Panc1 (cell line): ENCODE measurements around the gene SLC18B1. TPM values are rescaled to one million over a fixed set of nuclear protein-coding genes. Genes with fewer than 3 reads are reported as not detected.
A peak's percentile ranks its signal among the peaks of the same experiment; 100 is the strongest.

Experiments used
- ATAC-seq: fragments of 200-7000 bp; cut with Tn5 transposase; 2 replicates; pipeline ENCODE4 v1.9.1; 2020; ENCODE audit warnings: mild to moderate bottlenecking, moderate library complexity
- BruUV-seq: library from RNA; stranded (reverse); fragments of 400-500 nt; replicated peaks from 2 replicates; lab custom pipeline; 2021; lab: Mats Ljungman, UMichigan
- CTCF ChIA-PET: fragments of 300-600 bp; sonication (Branson Sonifier 250); formaldehyde crosslinking; loops from one replicate; lab custom pipeline; 2022; ENCODE audit warnings: antibody characterized with exemption; lab: Charles Lee
- POLR2A ChIA-PET: fragments of 300-600 bp; sonication (Branson Sonifier 250); formaldehyde crosslinking; loops from one replicate; lab custom pipeline; 2022; ENCODE audit warnings: antibody characterized with exemption; lab: Charles Lee
- DNase-seq: peaks from one replicate; pipeline ENCODE4 v3.0.0-alpha.2; 2010; ENCODE audit warnings: low read depth, low spot score
- H3K27ac ChIP-seq: 2 replicates; pipeline ENCODE4 v1.5.1; 2011; ENCODE audit warnings: mild to moderate bottlenecking, low read length, inconsistent platforms
- H3K27me3 ChIP-seq: fragments of 200-500 bp; sonication (Bioruptor generic); 2 replicates; pipeline ENCODE4 v1.6.0; 2014; ENCODE audit warnings: low read length, inconsistent platforms; ENCODE audit not compliant: control insufficient read depth, insufficient read depth
- H3K36me3 ChIP-seq: fragments of 200-500 bp; sonication (Bioruptor generic); 2 replicates; pipeline ENCODE4 v1.5.1; 2014; ENCODE audit warnings: inconsistent platforms, mild to moderate bottlenecking, low read length, moderate library complexity; ENCODE audit not compliant: control insufficient read depth, insufficient read depth
- H3K4me1 ChIP-seq: 2 replicates; pipeline ENCODE4 v1.5.1; 2011; ENCODE audit warnings: inconsistent platforms, mild to moderate bottlenecking, low read length, moderate library complexity; ENCODE audit not compliant: control insufficient read depth, insufficient read depth
- H3K4me3 ChIP-seq, 2 experiments: 2 replicates each; pipeline ENCODE4 v1.5.1; 2011 to 2012; ENCODE audit warnings: low read depth in 2 of 2, low read length in 2 of 2, mild to moderate bottlenecking in 2 of 2, inconsistent platforms in 1 of 2, moderate library complexity in 1 of 2
- H3K9me3 ChIP-seq: fragments of 200-500 bp; sonication (Bioruptor generic); 2 replicates; pipeline ENCODE4 v1.5.1; 2014; ENCODE audit warnings: low read depth, mild to moderate bottlenecking, inconsistent platforms, low read length, moderate library complexity; ENCODE audit not compliant: control insufficient read depth, insufficient read depth
- CTCF ChIP-seq: fragments of 450-650 bp; IDR thresholded peaks from 2 replicates; pipeline ENCODE4 v1.5.1; 2017; ENCODE audit warnings: mild to moderate bottlenecking
- POLR2AphosphoS5 ChIP-seq: IDR thresholded peaks from 2 replicates; pipeline ENCODE4 v1.6.1; 2012; ENCODE audit warnings: mild to moderate bottlenecking, low read depth, low read length, moderate library complexity
- REST ChIP-seq, 2 experiments: IDR thresholded peaks; 2 replicates each; pipeline ENCODE4 v1.6.1; 2011 to 2012; ENCODE audit warnings: low read depth in 2 of 2, control low read depth in 1 of 2, low read length in 1 of 2, mild to moderate bottlenecking in 1 of 2, moderate library complexity in 1 of 2; ENCODE audit not compliant: insufficient read depth in 1 of 2
- SIN3A ChIP-seq: IDR thresholded peaks from 2 replicates; pipeline ENCODE4 v1.6.1; 2012; ENCODE audit warnings: low read depth, mild to moderate bottlenecking, low read length, moderate library complexity, borderline replicate concordance; ENCODE audit not compliant: insufficient read depth
- TCF7L2 ChIP-seq: IDR thresholded peaks from 2 replicates; pipeline ENCODE4 v1.6.1; 2011; ENCODE audit warnings: mild to moderate bottlenecking, low read depth, low read length, inconsistent platforms
- in situ Hi-C: cut with HindIII; loops from 2 replicates; pipeline ENCODE4 v1.10.0; 2016; ENCODE audit warnings: low sequenced_read_pairs, low pct_unique_long_range_greater_than_20kb
- intact Hi-C: fragments of 100-400 bp; cut with micrococcal nuclease; formaldehyde crosslinking; loops from one replicate; pipeline ENCODE4 v1.10.0; 2022; ENCODE audit not compliant: unreplicated experiment
- total RNA-seq: library from RNA; stranded (reverse); gene quantifications from one replicate; pipeline ENCODE4 v1.2.1, GENCODE V29; 2021; ENCODE audit not compliant: unreplicated experiment

Gene SLC18B1
- total RNA-seq, 1 experiment from 2014 or later: 0.67 TPM

DNA sequence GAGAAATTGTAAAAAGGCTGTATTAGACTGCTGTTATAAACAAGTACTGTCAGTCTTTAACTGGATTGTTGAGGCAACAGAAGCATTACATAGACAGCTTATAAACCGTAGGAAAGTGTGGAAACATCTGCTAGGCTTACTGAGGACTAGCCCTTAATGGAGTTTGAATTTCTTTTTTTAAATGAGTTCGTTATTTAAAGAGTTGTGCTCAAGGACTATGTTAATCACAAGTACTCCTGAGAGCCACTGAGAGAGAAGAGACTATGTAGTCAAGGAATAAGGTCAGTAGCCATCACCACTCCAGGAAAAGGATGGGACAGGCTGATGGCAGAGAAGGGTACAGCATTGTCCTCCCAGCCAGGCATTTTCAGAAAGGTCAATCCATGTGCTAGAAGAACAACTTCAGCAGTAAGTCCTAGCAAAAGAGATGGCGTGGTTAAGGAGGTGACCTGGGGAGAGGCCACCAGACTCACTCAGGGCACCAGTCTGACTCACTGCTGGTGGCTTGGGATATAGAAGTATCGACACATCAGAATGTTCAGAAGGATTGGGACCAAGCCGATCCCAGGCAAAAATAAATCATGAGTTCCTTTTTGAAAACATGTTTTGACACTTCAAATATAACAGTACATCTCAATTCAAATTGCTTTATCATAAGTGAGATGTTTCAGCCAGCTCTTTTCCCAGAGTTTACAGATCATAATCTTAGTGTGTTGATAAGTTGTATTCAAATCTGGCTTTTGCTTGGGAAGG, 22.4 kb upstream of the SLC18B1 start:
- H3K27me3 ChIP-seq: no peaks in the 10 kb centered on the region
- ChIA-PET POLR2A (no interaction called here), CTCF (interaction anchor here (0.5 to 0.7 kb wide), 3 partner anchors 11 to 1117 kb away, joined by 4 to 6 read pairs (median 5); no protein-coding TSS in a partner anchor)
- peaks cover 36% of the 10 kb centered on the region for H3K4me1 ChIP-seq
- TF ChIP-seq POLR2AphosphoS5 (peak; percentile 70), CTCF (no peak), TCF7L2 (no peak), REST (IDR thresholded peaks at IDR 0.05; ENCODE audit: insufficient read depth in 1 of 2, low read depth in 2 of 2, low read length in 1 of 2) (no peak), SIN3A (no peak)
- no peak overlapping the region for H3K4me3 ChIP-seq
- ATAC-seq (peak; percentile 78), DNase-seq (no peak)
- in situ Hi-C loops: no loop called here
- intact Hi-C loops: no loop called here
- no peaks in the 10 kb centered on the region for H3K9me3 ChIP-seq
- H3K36me3 ChIP-seq: peaks cover 22% of the 10 kb centered on the region
- BruUV-seq: no TSS peak
- H3K27ac ChIP-seq: peak overlapping the region; percentile 42; the same call in 1 of the 2 replicates

- no TSS peak for BruUV-seq
- ATAC-seq: peak; percentile 42; the same call in 1 of the 2 replicates
- in situ Hi-C loops (no loop called here), intact Hi-C loops (no loop called here)
- Histone ChIP-seq H3K27ac (no peak overlapping the region), H3K4me1 (peaks cover 36% of the 10 kb centered on the region), H3K36me3 (peaks cover 33% of the 10 kb centered on the region), H3K9me3 (no peaks in the 10 kb centered on the region), H3K4me3 (no peak overlapping the region), H3K27me3 (no peaks in the 10 kb centered on the region)
- DNase-seq: no peak
- ChIA-PET CTCF (interaction anchor here (0.7 kb wide), 1 partner anchor 361 kb away, joined by 6 read pairs; no protein-coding TSS in a partner anchor), POLR2A (no interaction called here)
- TF ChIP-seq CTCF (no peak), REST (IDR thresholded peaks at IDR 0.05; ENCODE audit: insufficient read depth in 1 of 2, low read depth in 2 of 2, low read length in 1 of 2) (no peak), TCF7L2 (no peak), SIN3A (no peak), POLR2AphosphoS5 (no peak; the same call in 1 of the 2 replicates)
Observed at GRCh38 chr6:132819405-132820161, 21.1 kb upstream of the SLC18B1 start.
